GM11168 (cell line): ENCODE data around the gene PSAPL1.

Source experiments
- in situ Hi-C: fragments of 300-500 bp; cut with MboI; formaldehyde crosslinking; loops from one replicate; pipeline ENCODE4 v1.12.0; 2022; ENCODE audit warnings: low sequenced_read_pairs; ENCODE audit not compliant: unreplicated experiment

Gene PSAPL1

DNA sequence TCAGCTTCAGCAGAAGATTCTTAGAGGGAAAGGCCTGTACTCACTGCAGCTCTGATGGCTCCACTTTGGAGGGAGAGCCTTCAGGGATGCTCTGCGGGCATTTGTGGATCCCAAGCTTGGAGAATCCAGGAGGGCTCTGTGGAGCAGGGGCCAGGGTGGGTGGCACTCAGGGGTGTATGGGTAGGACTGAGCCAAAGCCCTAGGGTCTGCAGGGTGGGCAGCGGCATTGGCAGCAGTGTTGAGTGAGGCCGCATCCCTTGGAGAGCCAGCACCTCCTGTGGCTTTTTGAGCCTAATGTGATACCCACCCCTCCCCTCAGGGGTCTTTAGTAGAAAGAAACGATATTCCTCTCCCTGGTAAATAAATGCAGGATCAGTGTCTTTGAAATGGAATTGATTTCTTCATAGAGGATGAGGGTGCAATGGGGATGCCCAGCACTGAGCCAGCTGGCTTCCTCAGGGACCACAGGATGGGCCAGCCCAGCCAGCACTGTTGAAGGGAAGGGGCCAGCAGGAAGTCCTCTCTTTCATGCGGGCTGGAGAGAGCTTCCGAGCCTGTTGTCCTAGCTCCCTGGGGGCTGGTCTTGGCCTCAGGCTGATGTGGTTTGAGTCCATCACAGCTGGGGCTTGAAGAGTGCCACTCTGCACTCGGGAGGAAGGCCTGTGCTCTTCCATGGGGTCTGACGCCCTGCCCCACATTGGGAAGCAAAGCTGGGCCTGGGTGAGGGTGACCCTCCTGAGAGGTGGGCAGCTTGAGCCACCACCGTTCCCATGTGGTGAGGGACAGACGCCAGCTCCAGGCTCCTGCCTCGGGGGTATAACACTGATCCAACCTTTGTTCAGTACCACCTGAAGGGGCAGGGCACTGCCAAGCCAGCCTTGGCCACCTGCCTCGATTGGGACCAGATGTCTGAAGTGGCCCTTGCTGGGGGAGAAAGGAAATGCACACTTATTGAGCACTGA, 49.5 kb downstream of the PSAPL1 start:
- in situ Hi-C loops: no loop called here

- in situ Hi-C loops: no loop called here
Measured at GRCh38 chr4:7384003-7384928, 50.5 kb downstream of the PSAPL1 start.

GRCh38 chr4:7383266-7383665, 51.5 kb downstream of the PSAPL1 start:
- in situ Hi-C loops: no loop called here

DNA sequence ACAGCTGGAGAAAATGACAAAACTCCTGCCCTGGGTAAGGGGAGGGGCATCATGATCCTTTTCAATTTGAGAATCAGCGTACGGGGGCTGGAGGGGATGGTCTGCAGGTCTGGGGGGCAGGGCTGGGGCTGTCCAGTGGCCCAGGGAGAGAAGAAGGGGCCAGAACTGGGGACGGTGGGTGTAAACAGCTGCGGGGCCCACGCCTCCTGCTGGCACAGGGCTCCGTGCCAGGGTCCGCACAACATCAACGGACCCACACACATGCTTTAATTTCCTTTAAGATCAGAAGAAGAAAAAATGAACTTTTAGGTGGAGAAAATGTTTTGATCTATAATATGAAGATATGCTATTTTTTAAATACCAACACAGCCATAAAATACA, 52.1 kb downstream of the PSAPL1 start:
- in situ Hi-C loops: no loop called here

DNA sequence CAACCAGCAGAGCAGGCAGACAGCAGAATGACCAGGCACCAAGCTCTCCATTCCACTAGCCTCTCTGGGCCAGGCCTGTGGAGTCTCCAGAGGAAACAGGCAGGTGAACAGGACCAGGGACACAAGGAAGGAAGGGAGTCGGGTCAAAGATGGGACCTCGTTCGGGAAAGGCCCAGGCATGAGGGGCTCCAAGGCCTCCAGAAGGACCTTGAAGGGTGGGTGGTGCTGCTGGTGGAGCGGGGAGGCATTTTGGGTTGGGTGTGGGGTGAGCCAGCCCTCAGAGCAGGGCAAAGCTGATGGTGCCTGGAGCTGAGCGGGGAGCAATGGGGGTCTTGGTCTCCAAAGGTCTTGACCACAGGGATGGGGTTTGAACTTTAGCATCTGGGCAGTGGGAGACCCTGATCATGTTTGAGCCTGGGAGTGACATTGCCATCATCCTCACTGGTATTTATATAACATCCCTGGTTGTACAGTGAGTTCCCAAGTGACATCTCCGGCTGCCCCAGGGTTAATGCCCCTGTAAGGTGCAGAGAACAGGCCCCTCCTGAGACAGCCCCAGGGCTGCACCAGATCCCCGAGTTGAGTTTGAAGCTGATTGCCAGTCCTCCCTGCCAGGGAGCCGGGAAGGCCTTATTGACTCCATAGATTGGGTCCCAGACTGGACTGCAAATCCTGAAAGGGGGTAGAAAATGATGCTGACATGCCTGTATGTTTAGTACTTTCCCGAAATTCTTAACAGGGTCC, 52.7 kb downstream of the PSAPL1 start:
- in situ Hi-C loops: no loop called here

GRCh38 chr4:7381221-7381889, 53.4 kb downstream of the PSAPL1 start:
- in situ Hi-C loops: no loop called here
